Transverse colon (tissue), 4 donors: ENCODE measurements around the gene UBE2L6.

Experiments
- EP300 ChIP-seq: sonication (generic); formaldehyde crosslinking; IDR thresholded peaks from one replicate; pipeline ENCODE4 v1.6.1; 2017; ENCODE audit warnings: antibody characterized with exemption, low read depth
- POLR2A ChIP-seq: fragments of 450-650 bp; IDR thresholded peaks from one replicate; pipeline ENCODE4 v1.6.1; 2016; ENCODE audit warnings: antibody characterized with exemption, mild to moderate bottlenecking, moderate library complexity
- POLR2AphosphoS5 ChIP-seq, 3 donors: sonication (generic); formaldehyde crosslinking; IDR thresholded peaks; one replicate each; pipeline ENCODE4 v1.6.1; 2016; ENCODE audit warnings: antibody characterized with exemption in 3 of 3
- TF ChIP-seq, protein P1 (sequence below), 5 experiments: fragments of 200-600 bp in 3 of 5; fragments of 450-650 bp in 2 of 5; sonication (generic) in 3 of 5; IDR thresholded peaks; 1 replicate in 2 of 5; 2 replicates in 3 of 5; pipeline ENCODE4 v1.5.1; 2016 to 2017; ENCODE audit warnings: antibody characterized with exemption in 5 of 5, inconsistent platforms in 3 of 5, mild to moderate bottlenecking in 2 of 5, moderate library complexity in 1 of 5

DNA sequence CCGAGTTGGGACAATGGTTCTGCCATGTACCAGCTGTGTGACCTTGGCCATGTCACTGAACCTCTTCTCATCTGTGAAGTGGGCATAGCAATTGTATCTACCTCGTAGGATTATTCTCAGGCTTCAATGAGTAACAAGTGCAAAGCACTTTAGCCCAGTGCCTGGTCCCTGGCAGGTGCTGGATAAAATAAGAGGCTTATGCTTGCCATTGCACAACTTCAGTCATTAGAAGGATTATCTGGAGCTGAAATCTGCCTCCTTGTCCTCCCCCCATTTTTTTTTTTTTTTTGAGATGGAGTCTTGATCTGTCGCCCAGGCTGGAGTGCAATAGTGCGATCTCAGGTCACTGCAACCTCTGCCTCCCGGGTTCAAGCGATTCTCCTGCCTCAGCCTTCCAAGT is 22.9 kb downstream of the UBE2L6 start:
- TF ChIP-seq EP300 (no peak), POLR2A (no peak), POLR2AphosphoS5 (IDR thresholded peaks at IDR 0.05) (no peak)
- TF ChIP-seq, protein P1, sequence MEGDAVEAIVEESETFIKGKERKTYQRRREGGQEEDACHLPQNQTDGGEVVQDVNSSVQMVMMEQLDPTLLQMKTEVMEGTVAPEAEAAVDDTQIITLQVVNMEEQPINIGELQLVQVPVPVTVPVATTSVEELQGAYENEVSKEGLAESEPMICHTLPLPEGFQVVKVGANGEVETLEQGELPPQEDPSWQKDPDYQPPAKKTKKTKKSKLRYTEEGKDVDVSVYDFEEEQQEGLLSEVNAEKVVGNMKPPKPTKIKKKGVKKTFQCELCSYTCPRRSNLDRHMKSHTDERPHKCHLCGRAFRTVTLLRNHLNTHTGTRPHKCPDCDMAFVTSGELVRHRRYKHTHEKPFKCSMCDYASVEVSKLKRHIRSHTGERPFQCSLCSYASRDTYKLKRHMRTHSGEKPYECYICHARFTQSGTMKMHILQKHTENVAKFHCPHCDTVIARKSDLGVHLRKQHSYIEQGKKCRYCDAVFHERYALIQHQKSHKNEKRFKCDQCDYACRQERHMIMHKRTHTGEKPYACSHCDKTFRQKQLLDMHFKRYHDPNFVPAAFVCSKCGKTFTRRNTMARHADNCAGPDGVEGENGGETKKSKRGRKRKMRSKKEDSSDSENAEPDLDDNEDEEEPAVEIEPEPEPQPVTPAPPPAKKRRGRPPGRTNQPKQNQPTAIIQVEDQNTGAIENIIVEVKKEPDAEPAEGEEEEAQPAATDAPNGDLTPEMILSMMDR (IDR thresholded peaks at IDR 0.05) = no peak
